HepG2 (cell line): Measurements from ENCODE around the gene GPC6. TPM values are rescaled to one million over a fixed set of nuclear protein-coding genes. Genes with fewer than 3 reads are reported as not detected.

Source experiments
- ESRRA ChIP-seq: sonication (generic); formaldehyde crosslinking; IDR thresholded peaks from 2 replicates; pipeline ENCODE4 v1.5.1; 2020; ENCODE audit warnings: mild to moderate bottlenecking, low read depth, missing genetic modification reagents
- GLI4 ChIP-seq: sonication (generic); formaldehyde crosslinking; IDR thresholded peaks from 2 replicates; pipeline ENCODE4 v1.5.1; 2020; ENCODE audit warnings: missing genetic modification reagents, mild to moderate bottlenecking, moderate library complexity, borderline replicate concordance
- HDAC1 ChIP-seq: sonication (generic); formaldehyde crosslinking; IDR thresholded peaks from 2 replicates; pipeline ENCODE4 v1.5.1; 2020; ENCODE audit warnings: mild to moderate bottlenecking, missing genetic modification reagents
- HMG20A ChIP-seq: IDR thresholded peaks from 2 replicates; pipeline ENCODE4 v1.6.1; 2016; ENCODE audit warnings: borderline replicate concordance
- HNRNPK ChIP-seq: fragments of 200-400 bp; formaldehyde crosslinking; IDR thresholded peaks from 2 replicates; pipeline ENCODE4 v1.6.1; 2018; ENCODE audit warnings: low read length, low read depth, moderate library complexity, mild to moderate bottlenecking; ENCODE audit not compliant: poor library complexity, severe bottlenecking
- IRX3 ChIP-seq: sonication (generic); formaldehyde crosslinking; IDR thresholded peaks from 2 replicates; pipeline ENCODE4 v1.8.1; 2023; ENCODE audit warnings: mild to moderate bottlenecking, low read depth, missing genetic modification reagents, borderline replicate concordance
- ISX ChIP-seq: sonication (generic); formaldehyde crosslinking; conservative IDR thresholded peaks from 2 replicates; pipeline ENCODE4 v1.5.0; 2020; ENCODE audit warnings: missing genetic modification reagents
- KAT8 ChIP-seq: IDR thresholded peaks from 2 replicates; pipeline ENCODE4 v1.6.1; 2016; ENCODE audit warnings: missing genetic modification reagents, missing compliant biosample characterization
- KDM1A ChIP-seq: IDR thresholded peaks from 2 replicates; pipeline ENCODE4 v1.6.1; 2016; ENCODE audit warnings: missing compliant biosample characterization
- MAF1 ChIP-seq: sonication (generic); formaldehyde crosslinking; IDR thresholded peaks from 2 replicates; pipeline ENCODE4 v1.5.0; 2020; ENCODE audit warnings: missing genetic modification reagents, borderline replicate concordance
- PHF20 ChIP-seq: sonication (generic); formaldehyde crosslinking; IDR thresholded peaks from 2 replicates; pipeline ENCODE4 v1.5.0; 2020; ENCODE audit warnings: mild to moderate bottlenecking, missing genetic modification reagents
- POLR2AphosphoS5 ChIP-seq: IDR thresholded peaks from 2 replicates; pipeline ENCODE4 v1.6.1; 2012; ENCODE audit warnings: low read depth, low read length
- PTBP1 ChIP-seq: fragments of 200-400 bp; formaldehyde crosslinking; IDR thresholded peaks from 2 replicates; pipeline ENCODE4 v1.6.1; 2018; ENCODE audit warnings: low read length, low read depth; ENCODE audit not compliant: poor library complexity, severe bottlenecking
- SOX5 ChIP-seq: IDR thresholded peaks from 2 replicates; pipeline ENCODE4 v1.6.1; 2016; ENCODE audit warnings: borderline replicate concordance
- ZBTB8A ChIP-seq: sonication (generic); formaldehyde crosslinking; IDR thresholded peaks from 2 replicates; pipeline ENCODE4 v1.4.0; 2020; ENCODE audit warnings: mild to moderate bottlenecking, low read depth, missing genetic modification reagents, borderline replicate concordance
- ZNF225 ChIP-seq: sonication (generic); formaldehyde crosslinking; IDR thresholded peaks from 2 replicates; pipeline ENCODE4 v1.4.0; 2020; ENCODE audit warnings: mild to moderate bottlenecking, missing genetic modification reagents
- ZNF24 ChIP-seq: fragments of 450-650 bp; IDR thresholded peaks from 2 replicates; pipeline ENCODE4 v1.6.1; 2017; ENCODE audit warnings: antibody characterized with exemption, mild to moderate bottlenecking
- ZNF317 ChIP-seq: sonication (generic); formaldehyde crosslinking; IDR thresholded peaks from 2 replicates; pipeline ENCODE4 v1.5.0; 2020; ENCODE audit warnings: mild to moderate bottlenecking, missing genetic modification reagents
- ZNF326 ChIP-seq: sonication (generic); formaldehyde crosslinking; IDR thresholded peaks from 2 replicates; pipeline ENCODE4 v1.4.0; 2020; ENCODE audit warnings: missing genetic modification reagents, borderline replicate concordance
- ZNF331 ChIP-seq: sonication (generic); formaldehyde crosslinking; IDR thresholded peaks from 2 replicates; pipeline ENCODE4 v1.4.0; 2020; ENCODE audit warnings: missing genetic modification reagents
- ZNF382 ChIP-seq: sonication (generic); formaldehyde crosslinking; IDR thresholded peaks from 2 replicates; pipeline ENCODE4 v1.5.0; 2020; ENCODE audit warnings: missing genetic modification reagents, mild to moderate bottlenecking, borderline replicate concordance
- ZNF557 ChIP-seq: sonication (generic); formaldehyde crosslinking; IDR thresholded peaks from 2 replicates; pipeline ENCODE4 v1.4.0; 2020; ENCODE audit warnings: missing genetic modification reagents
- ZNF558 ChIP-seq: sonication (generic); formaldehyde crosslinking; IDR thresholded peaks from 2 replicates; pipeline ENCODE4 v1.9.0; 2022; ENCODE audit warnings: mild to moderate bottlenecking, missing genetic modification reagents, borderline replicate concordance
- polyA plus RNA-seq, 8 experiments: library from polyadenylated mRNA; depleted of rRNA in 3 of 8; stranded (reverse) in 7 of 8; unstranded in 1 of 8; fragments of >200 nt; fragmentation: Illumina TruSeq in 4 of 8; extraction: Trizol in 4 of 8; gene quantifications; 2 replicates each; pipeline versions ENCODE4 v1.2.1 to v1.2.3, GENCODE V29; 2011 to 2016; ENCODE audit warnings: low read depth in 4 of 8, missing spikeins in 1 of 8, mixed read lengths in 1 of 8; ENCODE audit not compliant: insufficient read depth in 1 of 8
- total RNA-seq, 5 experiments: library from RNA; depleted of rRNA; stranded (reverse); fragments of >200 nt; fragmentation: Illumina TruSeq; extraction: Trizol; gene quantifications; 2 replicates each; pipeline ENCODE4 v1.2.3, GENCODE V29; 2016; ENCODE audit warnings: low read depth in 1 of 5
- TF ChIP-seq, protein P1 (sequence below): sonication (generic); formaldehyde crosslinking; IDR thresholded peaks from 2 replicates; pipeline ENCODE4 v1.8.1; 2023; ENCODE audit warnings: mild to moderate bottlenecking, moderate library complexity, missing genetic modification reagents
- TF ChIP-seq, protein P2 (sequence below): sonication (generic); formaldehyde crosslinking; conservative IDR thresholded peaks from 2 replicates; pipeline ENCODE4 v1.4.0; 2020; ENCODE audit warnings: missing genetic modification reagents
- TF ChIP-seq, protein P3 (sequence below): sonication (generic); formaldehyde crosslinking; IDR thresholded peaks from 2 replicates; pipeline ENCODE4 v1.5.0; 2020; ENCODE audit warnings: missing genetic modification reagents, mild to moderate bottlenecking, borderline replicate concordance
- TF ChIP-seq, protein P4 (sequence below): sonication (generic); formaldehyde crosslinking; IDR thresholded peaks from 2 replicates; pipeline ENCODE4 v1.4.0; 2020; ENCODE audit warnings: missing genetic modification reagents
- TF ChIP-seq, protein P5 (sequence below): IDR thresholded peaks from 2 replicates; pipeline ENCODE4 v1.6.1; 2018; ENCODE audit warnings: missing genetic modification reagents

GPC6 gene
- total and polyA plus RNA-seq, 2 of the 13 experiments (the other 11 are each of a cell fraction or from before 2014, with no cell fraction given) = 24.5 to 33.9 TPM

DNA sequence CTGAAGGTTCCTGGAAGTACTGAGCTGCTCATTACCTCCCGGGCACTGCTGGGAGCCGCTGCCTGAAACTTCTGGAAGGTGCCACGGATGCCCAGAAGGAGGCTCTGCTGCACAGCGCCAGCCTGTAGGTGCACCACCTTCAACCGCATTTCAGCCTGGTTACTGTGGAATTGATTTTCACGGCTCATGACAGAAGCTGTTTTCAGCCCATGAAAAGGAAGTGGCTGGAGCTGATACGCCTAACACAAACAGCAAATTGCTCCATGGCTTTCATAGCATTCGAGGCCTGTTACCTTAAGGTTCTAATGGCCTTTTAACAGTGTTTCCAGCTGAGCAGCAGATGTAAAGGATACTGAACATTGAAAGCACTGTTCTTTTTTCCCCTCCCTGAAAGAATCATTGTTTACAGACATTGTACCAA is 22.0 kb downstream of the GPC6 start (continued):
- TF ChIP-seq, protein P1, sequence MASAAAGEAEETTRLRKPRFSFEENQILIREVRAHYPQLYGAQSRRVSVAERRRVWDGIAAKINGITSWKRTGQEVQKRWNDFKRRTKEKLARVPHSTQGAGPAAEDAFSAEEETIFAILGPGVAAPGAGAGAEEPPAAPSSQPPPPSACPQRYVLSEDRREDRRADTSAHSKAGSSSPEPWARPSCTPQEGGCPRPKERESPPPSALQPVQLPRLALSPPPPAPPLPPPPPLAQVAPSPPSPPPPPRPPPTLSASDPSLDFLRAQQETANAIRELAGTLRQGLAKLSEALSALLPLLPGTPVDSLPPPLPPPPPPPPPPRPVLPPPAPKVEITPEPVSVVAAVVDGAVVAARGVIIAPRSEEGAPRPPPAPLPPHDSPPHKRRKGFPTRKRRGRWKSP (CRISPR knock-in tag) = peak; percentile 32; the same call in 1 of the 2 replicates
- TF ChIP-seq HNRNPK (no peak), HMG20A (CRISPR knock-in tag) (peak; percentile 57; the same call in 1 of the 2 replicates), ESRRA (CRISPR knock-in tag) (0 out of 2 replicates have a peak, but pooled peaks have one; percentile 38), ZNF558 (CRISPR knock-in tag) (peak; percentile 46; the same call in 1 of the 2 replicates), SOX5 (CRISPR knock-in tag) (peak; percentile 70), ZNF24 (no peak), POLR2AphosphoS5 (peak; percentile 51; the same call in 1 of the 2 replicates), KAT8 (CRISPR knock-in tag) (peak; percentile 82), IRX3 (CRISPR knock-in tag) (no peak), ISX (CRISPR knock-in tag) (no peak), ZNF331 (CRISPR knock-in tag) (peak; percentile 77; the same call in 1 of the 2 replicates), ZNF326 (no peak), GLI4 (CRISPR knock-in tag) (no peak; the same call in 1 of the 2 replicates), ZNF225 (CRISPR knock-in tag) (peak; percentile 68; the same call in 1 of the 2 replicates), ZNF317 (CRISPR knock-in tag) (peak; percentile 69; the same call in 1 of the 2 replicates), PHF20 (CRISPR knock-in tag) (no peak), HDAC1 (CRISPR knock-in tag) (peak; percentile 54; the same call in 1 of the 2 replicates), MAF1 (CRISPR knock-in tag) (no peak), ZNF382 (CRISPR knock-in tag) (no peak), KDM1A (CRISPR knock-in tag) (0 out of 2 replicates have a peak, but pooled peaks have one; percentile 15), ZBTB8A (CRISPR knock-in tag) (no peak), ZNF557 (CRISPR knock-in tag) (0 out of 2 replicates have a peak, but pooled peaks have one; percentile 71), PTBP1 (no peak)
- TF ChIP-seq, protein P2, sequence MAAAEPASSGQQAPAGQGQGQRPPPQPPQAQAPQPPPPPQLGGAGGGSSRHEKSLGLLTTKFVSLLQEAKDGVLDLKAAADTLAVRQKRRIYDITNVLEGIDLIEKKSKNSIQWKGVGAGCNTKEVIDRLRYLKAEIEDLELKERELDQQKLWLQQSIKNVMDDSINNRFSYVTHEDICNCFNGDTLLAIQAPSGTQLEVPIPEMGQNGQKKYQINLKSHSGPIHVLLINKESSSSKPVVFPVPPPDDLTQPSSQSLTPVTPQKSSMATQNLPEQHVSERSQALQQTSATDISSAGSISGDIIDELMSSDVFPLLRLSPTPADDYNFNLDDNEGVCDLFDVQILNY (CRISPR knock-in tag) = no peak
- TF ChIP-seq, protein P3, sequence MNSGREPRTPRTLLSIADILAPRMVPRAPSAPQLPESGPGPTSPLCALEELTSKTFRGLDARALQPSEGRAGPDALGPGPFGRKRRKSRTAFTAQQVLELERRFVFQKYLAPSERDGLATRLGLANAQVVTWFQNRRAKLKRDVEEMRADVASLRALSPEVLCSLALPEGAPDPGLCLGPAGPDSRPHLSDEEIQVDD = no peak
- TF ChIP-seq, protein P4, sequence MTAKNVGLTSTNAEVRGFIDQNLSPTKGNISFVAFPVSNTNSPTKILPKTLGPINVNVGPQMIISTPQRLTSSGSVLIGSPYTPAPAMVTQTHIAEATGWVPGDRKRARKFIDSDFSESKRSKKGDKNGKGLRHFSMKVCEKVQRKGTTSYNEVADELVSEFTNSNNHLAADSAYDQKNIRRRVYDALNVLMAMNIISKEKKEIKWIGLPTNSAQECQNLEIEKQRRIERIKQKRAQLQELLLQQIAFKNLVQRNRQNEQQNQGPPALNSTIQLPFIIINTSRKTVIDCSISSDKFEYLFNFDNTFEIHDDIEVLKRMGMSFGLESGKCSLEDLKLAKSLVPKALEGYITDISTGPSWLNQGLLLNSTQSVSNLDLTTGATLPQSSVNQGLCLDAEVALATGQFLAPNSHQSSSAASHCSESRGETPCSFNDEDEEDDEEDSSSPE (CRISPR knock-in tag) = peak; percentile 49; the same call in 1 of the 2 replicates
- TF ChIP-seq, protein P5, sequence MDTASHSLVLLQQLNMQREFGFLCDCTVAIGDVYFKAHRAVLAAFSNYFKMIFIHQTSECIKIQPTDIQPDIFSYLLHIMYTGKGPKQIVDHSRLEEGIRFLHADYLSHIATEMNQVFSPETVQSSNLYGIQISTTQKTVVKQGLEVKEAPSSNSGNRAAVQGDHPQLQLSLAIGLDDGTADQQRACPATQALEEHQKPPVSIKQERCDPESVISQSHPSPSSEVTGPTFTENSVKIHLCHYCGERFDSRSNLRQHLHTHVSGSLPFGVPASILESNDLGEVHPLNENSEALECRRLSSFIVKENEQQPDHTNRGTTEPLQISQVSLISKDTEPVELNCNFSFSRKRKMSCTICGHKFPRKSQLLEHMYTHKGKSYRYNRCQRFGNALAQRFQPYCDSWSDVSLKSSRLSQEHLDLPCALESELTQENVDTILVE = peak; percentile 63; the same call in 1 of the 2 replicates
